ENCODE data around the gene PRPH2. TPM values are rescaled to one million over a fixed set of nuclear protein-coding genes. Genes with fewer than 3 reads are reported as not detected.

Gene PRPH2
- total and polyA plus RNA-seq, 2 donors from 2014 or later: 0.75 to 1.6 TPM

DNA sequence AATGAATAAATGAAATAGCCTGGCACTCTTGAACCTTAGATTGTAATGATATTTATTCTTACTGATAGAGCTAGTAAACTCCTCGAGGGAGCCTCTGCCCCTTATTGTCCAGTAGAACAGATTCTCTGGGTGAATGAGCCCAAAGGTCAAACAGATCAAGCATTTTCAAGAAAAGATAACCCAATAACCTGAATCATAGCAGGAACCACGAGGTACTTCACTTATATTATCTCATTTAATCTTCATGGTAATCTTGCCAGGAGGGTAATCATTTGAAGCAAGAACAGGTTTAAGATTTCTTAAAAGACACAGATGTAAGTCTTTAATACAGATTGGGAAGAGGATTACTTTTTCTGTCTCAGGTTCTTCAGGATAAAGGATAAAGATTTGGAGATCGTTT lies 40.6 kb upstream of the PRPH2 start:
- DNase-seq: no peak
- H3K9ac ChIP-seq (ENCODE audit: low read length in 3 of 3): no peak overlapping the region
- FAIRE-seq: no peak
- no peak for TF ChIP-seq CTCF (IDR thresholded peaks at IDR 0.05; ENCODE audit: borderline replicate concordance, extremely low read depth, insufficient read depth)
- no peaks in the 10 kb centered on the region for H3K36me3 ChIP-seq (ENCODE audit: control insufficient read depth in 2 of 3, insufficient read depth in 3 of 3, low read length in 3 of 3)
- no peaks in the 10 kb centered on the region for H3K9me3 ChIP-seq (ENCODE audit: control insufficient read depth in 2 of 3, insufficient read depth in 1 of 3, low read length in 3 of 3)
- H3K4me3 ChIP-seq (ENCODE audit: low read length in 3 of 3): no peak overlapping the region
- H3K4me1 ChIP-seq (ENCODE audit: control insufficient read depth in 2 of 3, insufficient read depth in 2 of 3, low read depth in 1 of 3, low read length in 3 of 3): no peaks in the 10 kb centered on the region
- no peak overlapping the region for H3K27ac ChIP-seq (ENCODE audit: low read depth in 2 of 2, low read length in 2 of 2)
- intact Hi-C loops (cut with DNase I): no loop called here
- no peaks in the 10 kb centered on the region for H3K27me3 ChIP-seq (ENCODE audit: control insufficient read depth, insufficient read depth, low read length)

DNA sequence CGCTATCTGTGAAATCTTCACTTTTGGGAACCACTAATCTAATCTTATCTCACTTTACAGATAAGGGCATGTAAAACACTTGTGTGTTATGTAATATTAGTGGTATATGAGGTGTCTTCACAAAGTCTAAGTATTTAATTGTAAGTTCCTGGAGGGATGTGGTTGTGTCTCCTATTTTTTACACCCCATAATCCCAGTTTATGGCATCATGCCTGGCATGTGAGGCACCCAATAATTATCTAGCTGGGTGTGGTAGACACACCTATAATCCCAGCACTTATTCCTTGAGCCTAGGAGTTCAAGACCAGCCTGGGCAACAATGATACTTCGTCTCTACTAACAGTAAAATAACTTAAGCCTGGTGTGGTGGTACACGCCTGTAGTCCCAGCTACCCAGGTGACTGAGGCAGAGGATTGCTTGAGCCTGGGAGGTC lies 40.0 kb upstream of the PRPH2 start:
- no peak overlapping the region for H3K4me3 ChIP-seq (ENCODE audit: low read length in 3 of 3)
- H3K9ac ChIP-seq (ENCODE audit: low read length in 3 of 3): no peak overlapping the region
- H3K27ac ChIP-seq (ENCODE audit: low read depth in 2 of 2, low read length in 2 of 2): no peak overlapping the region
- DNase-seq (no peak), FAIRE-seq (no peak)
- no peak for TF ChIP-seq CTCF (IDR thresholded peaks at IDR 0.05; ENCODE audit: borderline replicate concordance, extremely low read depth, insufficient read depth)
- no peaks in the 10 kb centered on the region for H3K36me3 ChIP-seq (ENCODE audit: control insufficient read depth in 2 of 3, insufficient read depth in 3 of 3, low read length in 3 of 3)
- H3K4me1 ChIP-seq (ENCODE audit: control insufficient read depth in 2 of 3, insufficient read depth in 2 of 3, low read depth in 1 of 3, low read length in 3 of 3): no peaks in the 10 kb centered on the region
- intact Hi-C loops (cut with DNase I): no loop called here
- no peaks in the 10 kb centered on the region for H3K27me3 ChIP-seq (ENCODE audit: control insufficient read depth, insufficient read depth, low read length)
- no peaks in the 10 kb centered on the region for H3K9me3 ChIP-seq (ENCODE audit: control insufficient read depth in 2 of 3, insufficient read depth in 1 of 3, low read length in 3 of 3)

- no peaks in the 10 kb centered on the region for H3K27me3 ChIP-seq (ENCODE audit: control insufficient read depth, insufficient read depth, low read length)
- H3K4me1 ChIP-seq (ENCODE audit: control insufficient read depth in 2 of 3, insufficient read depth in 2 of 3, low read depth in 1 of 3, low read length in 3 of 3): no peaks in the 10 kb centered on the region
- no peak overlapping the region for H3K4me3 ChIP-seq (ENCODE audit: low read length in 3 of 3)
- H3K9ac ChIP-seq (ENCODE audit: low read length in 3 of 3): no peak overlapping the region
- no peak overlapping the region for H3K27ac ChIP-seq (ENCODE audit: low read depth in 2 of 2, low read length in 2 of 2)
- H3K36me3 ChIP-seq (ENCODE audit: control insufficient read depth in 2 of 3, insufficient read depth in 3 of 3, low read length in 3 of 3): no peaks in the 10 kb centered on the region
- no peaks in the 10 kb centered on the region for H3K9me3 ChIP-seq (ENCODE audit: control insufficient read depth in 2 of 3, insufficient read depth in 1 of 3, low read length in 3 of 3)
- DNase-seq: no peak
- intact Hi-C loops (cut with DNase I): no loop called here
- FAIRE-seq: no peak
- TF ChIP-seq CTCF (IDR thresholded peaks at IDR 0.05; ENCODE audit: borderline replicate concordance, extremely low read depth, insufficient read depth): no peak
Measured at GRCh38 chr6:42761287-42762067, 39.1 kb upstream of the PRPH2 start.

Measured in kidney (tissue), 14 donors.